ENCODE measurements around the gene REV3L.

Gene REV3L

GRCh38 chr6:111468329-111469012 is 14.5 kb downstream of the REV3L start:
- no peak for DNase-seq

- no peak for DNase-seq
Measured at GRCh38 chr6:111464184-111464583, 18.8 kb downstream of the REV3L start.

- no peak for DNase-seq
Measured at GRCh38 chr6:111462770-111463391, 20.1 kb downstream of the REV3L start.

- no peak for DNase-seq
Measured at GRCh38 chr6:111461860-111462259, 21.2 kb downstream of the REV3L start.

GRCh38 chr6:111458670-111459232 is 24.3 kb downstream of the REV3L start:
- no peak for DNase-seq

- DNase-seq: no peak
Measured at GRCh38 chr6:111456208-111456607, 26.8 kb downstream of the REV3L start.

GRCh38 chr6:111450636-111451035 is 32.4 kb downstream of the REV3L start:
- DNase-seq: no peak

- DNase-seq: no peak
Measured at GRCh38 chr6:111450087-111450486, 32.9 kb downstream of the REV3L start.

GRCh38 chr6:111449129-111449528 is 33.9 kb downstream of the REV3L start:
- DNase-seq: no peak

GRCh38 chr6:111447051-111447450 is 36.0 kb downstream of the REV3L start:
- DNase-seq: no peak

- no peak for DNase-seq
Measured at GRCh38 chr6:111445861-111446267, 37.2 kb downstream of the REV3L start.

- no peak for DNase-seq
Measured at GRCh38 chr6:111444794-111445193, 38.2 kb downstream of the REV3L start.

- DNase-seq: no peak
Measured at GRCh38 chr6:111441678-111442243, 41.3 kb downstream of the REV3L start.

GRCh38 chr6:111439171-111439570 is 43.8 kb downstream of the REV3L start:
- no peak for DNase-seq

- no peak for DNase-seq
Measured at GRCh38 chr6:111437573-111437972, 45.4 kb downstream of the REV3L start.

- DNase-seq: no peak
Measured at GRCh38 chr6:111432511-111432910, 50.5 kb downstream of the REV3L start.

- DNase-seq: no peak
Measured at GRCh38 chr6:111430605-111431376, 52.2 kb downstream of the REV3L start.

- DNase-seq: no peak
Measured at GRCh38 chr6:111429571-111429970, 53.4 kb downstream of the REV3L start.

- no peak for DNase-seq
Measured at GRCh38 chr6:111428811-111429210, 54.2 kb downstream of the REV3L start.

GRCh38 chr6:111427341-111428116 is 55.5 kb downstream of the REV3L start:
- DNase-seq: no peak

- DNase-seq: no peak
Measured at GRCh38 chr6:111423960-111424846, 58.8 kb downstream of the REV3L start.
